PFSK-1 (cell line): ENCODE measurements around the gene FAM219A.

ENCODE experiments used
- TAF1 ChIP-seq: IDR thresholded peaks from 2 replicates; pipeline ENCODE4 v1.6.1; 2012; ENCODE audit warnings: low read length, control low read depth, borderline replicate concordance; ENCODE audit not compliant: insufficient read depth
- TF ChIP-seq, protein P1 (sequence below), 2 experiments: IDR thresholded peaks; 2 replicates each; pipeline versions ENCODE4 v1.6.1 to v1.8.0; 2011 to 2012; ENCODE audit warnings: low read depth in 2 of 2, low read length in 2 of 2, control low read depth in 1 of 2, inconsistent platforms in 1 of 2, mild to moderate bottlenecking in 1 of 2, moderate library complexity in 1 of 2; ENCODE audit not compliant: insufficient read depth in 1 of 2

DNA sequence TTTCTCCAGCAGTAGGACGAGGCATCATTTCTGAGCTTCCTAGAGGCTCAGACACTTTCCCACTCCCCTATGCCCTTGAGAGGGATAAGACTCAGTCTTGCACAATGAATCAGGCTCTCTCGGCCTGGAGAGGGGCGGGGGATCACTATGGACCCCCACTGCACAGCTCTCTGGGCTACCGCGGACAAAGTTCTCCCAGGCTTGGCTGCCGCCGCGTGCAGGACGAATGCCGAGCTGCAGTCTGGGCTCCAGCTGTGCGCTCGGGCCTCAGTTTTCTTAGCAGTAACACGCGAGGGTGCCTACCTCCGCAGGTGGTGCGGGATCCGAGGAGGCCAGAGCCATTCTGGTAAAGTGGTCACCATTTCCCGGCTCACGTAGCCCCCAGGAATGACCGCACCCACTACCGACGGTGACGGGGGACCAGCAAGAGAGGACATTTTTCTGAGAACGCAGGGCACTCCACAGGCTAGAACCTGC, 78.3 kb downstream of the FAM219A start:
- TF ChIP-seq, protein P1, sequence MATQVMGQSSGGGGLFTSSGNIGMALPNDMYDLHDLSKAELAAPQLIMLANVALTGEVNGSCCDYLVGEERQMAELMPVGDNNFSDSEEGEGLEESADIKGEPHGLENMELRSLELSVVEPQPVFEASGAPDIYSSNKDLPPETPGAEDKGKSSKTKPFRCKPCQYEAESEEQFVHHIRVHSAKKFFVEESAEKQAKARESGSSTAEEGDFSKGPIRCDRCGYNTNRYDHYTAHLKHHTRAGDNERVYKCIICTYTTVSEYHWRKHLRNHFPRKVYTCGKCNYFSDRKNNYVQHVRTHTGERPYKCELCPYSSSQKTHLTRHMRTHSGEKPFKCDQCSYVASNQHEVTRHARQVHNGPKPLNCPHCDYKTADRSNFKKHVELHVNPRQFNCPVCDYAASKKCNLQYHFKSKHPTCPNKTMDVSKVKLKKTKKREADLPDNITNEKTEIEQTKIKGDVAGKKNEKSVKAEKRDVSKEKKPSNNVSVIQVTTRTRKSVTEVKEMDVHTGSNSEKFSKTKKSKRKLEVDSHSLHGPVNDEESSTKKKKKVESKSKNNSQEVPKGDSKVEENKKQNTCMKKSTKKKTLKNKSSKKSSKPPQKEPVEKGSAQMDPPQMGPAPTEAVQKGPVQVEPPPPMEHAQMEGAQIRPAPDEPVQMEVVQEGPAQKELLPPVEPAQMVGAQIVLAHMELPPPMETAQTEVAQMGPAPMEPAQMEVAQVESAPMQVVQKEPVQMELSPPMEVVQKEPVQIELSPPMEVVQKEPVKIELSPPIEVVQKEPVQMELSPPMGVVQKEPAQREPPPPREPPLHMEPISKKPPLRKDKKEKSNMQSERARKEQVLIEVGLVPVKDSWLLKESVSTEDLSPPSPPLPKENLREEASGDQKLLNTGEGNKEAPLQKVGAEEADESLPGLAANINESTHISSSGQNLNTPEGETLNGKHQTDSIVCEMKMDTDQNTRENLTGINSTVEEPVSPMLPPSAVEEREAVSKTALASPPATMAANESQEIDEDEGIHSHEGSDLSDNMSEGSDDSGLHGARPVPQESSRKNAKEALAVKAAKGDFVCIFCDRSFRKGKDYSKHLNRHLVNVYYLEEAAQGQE (IDR thresholded peaks at IDR 0.05; ENCODE audit: insufficient read depth in 1 of 2, low read depth in 2 of 2, low read length in 2 of 2) = no peak
- no peak for TF ChIP-seq TAF1
